Inferior parietal cortex (tissue), 1 donor: Measurements from ENCODE around the gene GLB1L.
"Not testable (repeated sequence)": the region's sequence is repeated elsewhere in the genome, so short reads cannot be mapped to it uniquely, and the experiment has no call there.

Experiments
- DNase-seq: peaks from one replicate; pipeline ENCODE4 v3.0.0-alpha.2; 2016; ENCODE audit errors: extremely low spot score

Gene GLB1L

DNA sequence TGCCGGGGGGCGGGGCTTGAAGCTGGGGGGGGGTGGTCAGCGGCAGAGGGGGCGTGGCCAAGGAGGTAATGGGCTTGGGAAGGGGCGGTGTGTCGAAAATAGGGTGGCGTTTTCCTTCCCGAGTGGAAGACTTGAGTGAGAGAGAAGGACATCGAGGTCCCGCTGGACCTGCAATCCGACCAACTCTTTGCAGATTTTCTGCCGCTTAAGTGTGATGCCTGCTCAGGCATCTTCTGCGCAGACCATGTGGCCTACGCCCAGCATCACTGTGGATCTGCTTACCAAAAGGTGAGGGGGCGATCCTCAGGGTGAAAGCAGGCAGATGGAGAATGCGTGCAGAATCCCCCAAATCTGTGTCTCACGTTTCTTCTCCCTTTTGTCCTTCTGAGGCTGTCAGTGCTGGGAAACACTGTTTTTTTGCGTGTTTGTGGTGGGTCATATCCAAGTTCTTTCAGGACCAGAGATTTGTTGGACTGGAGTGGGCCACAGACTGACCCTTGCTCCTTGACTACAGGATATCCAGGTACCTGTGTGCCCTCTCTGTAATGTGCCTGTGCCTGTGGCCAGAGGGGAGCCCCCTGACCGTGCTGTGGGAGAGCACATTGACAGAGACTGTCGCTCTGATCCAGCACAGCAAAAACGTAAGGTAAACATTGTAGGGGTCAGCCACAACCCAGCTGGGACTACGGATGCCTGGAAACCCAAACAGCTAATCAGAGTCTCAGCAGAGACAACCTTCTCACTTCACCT lies 37.9 kb downstream of the GLB1L start:
- peak; percentile 43 for DNase-seq

DNA sequence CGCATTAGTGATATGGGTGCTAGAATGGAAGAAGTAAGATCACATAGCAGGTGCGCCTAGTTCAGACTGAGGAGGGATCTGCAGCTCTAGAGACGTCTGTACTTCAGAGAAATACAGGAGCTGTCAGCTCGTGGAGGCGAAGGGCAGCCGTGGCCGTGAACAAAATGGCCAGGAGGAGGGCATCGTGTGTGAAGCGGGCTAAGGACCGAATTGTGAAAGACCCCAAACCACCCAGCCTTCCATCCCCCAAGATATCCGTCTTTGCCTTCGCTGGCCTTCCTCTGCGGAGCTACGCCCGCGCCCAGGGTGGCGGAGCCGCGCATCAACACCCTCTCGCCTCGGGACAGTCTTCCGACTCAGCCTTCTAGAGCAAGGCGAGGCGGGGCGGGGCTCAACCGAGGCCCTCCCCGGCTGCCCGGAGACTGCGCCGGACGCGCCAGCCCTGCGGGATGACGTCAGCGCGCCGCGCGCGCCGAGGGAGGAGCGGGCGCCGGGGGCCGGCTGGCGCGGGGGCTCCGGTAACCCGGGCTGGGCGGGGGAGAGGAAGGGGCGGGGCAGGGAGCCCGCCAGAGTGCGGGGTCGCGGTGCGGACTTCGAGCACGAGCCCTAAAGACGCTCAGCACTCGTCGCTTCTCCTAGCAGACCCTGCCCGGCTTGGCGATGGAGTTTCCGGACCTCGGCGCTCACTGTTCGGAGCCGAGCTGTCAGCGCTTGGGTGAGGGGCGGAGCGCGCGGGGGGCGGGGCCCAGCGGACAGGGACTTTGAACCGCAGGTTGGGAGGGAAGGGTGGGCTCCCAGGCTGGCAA lies 38.7 kb downstream of the GLB1L start, which contains the start of gene ZFAND2B:
Gene ZFAND2B (plus strand): TSS at position 455 of the 806 bp plus-strand sequence. CDS start 206 bp downstream, at position 661.
- peak; percentile 94 for DNase-seq

- DNase-seq, result no peak
These were observed 39.3 kb downstream of the GLB1L start for GRCh38 chr2:219205981-219206327.

- no peak for DNase-seq
These were observed 40.1 kb downstream of the GLB1L start for GRCh38 chr2:219205165-219205538.

DNA sequence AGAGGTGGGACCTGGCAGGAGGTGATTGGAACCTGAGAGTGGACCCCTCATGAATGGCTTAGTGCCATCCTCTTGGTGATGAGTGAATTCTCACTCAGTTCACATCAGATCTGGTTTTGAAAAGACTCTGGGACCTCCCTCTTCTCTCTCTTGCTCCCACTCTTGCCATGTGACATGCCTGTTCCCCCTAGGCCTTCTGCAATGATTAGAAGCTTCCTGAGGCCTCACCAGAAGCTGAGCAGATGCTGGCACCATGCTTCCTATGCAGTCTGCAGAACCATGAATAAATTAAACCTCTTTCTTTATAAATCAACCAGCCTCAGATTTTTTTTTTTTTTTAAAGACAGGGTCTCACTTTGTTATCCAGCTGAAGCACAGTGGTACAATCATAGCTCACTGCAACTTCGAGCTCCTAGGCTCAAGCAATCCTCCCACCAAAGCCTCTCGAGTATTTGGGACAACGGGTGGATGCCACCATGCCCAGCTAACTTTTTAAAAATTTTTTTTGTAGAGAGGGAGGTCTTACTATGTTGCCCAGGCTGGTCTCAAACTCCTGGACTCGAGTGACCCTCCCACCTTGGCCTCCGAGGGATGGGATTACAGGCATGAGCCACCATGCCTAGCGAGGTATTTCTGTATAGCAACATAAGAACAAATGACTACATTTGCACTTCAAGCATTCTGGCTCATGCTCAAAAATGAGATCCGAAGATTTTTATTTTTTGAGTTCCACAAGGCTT lies 40.6 kb downstream of the GLB1L start:
- no peak for DNase-seq

GRCh38 chr2:219201331-219201730 lies 43.9 kb downstream of the GLB1L start:
- not testable (repeated sequence) for DNase-seq

DNA sequence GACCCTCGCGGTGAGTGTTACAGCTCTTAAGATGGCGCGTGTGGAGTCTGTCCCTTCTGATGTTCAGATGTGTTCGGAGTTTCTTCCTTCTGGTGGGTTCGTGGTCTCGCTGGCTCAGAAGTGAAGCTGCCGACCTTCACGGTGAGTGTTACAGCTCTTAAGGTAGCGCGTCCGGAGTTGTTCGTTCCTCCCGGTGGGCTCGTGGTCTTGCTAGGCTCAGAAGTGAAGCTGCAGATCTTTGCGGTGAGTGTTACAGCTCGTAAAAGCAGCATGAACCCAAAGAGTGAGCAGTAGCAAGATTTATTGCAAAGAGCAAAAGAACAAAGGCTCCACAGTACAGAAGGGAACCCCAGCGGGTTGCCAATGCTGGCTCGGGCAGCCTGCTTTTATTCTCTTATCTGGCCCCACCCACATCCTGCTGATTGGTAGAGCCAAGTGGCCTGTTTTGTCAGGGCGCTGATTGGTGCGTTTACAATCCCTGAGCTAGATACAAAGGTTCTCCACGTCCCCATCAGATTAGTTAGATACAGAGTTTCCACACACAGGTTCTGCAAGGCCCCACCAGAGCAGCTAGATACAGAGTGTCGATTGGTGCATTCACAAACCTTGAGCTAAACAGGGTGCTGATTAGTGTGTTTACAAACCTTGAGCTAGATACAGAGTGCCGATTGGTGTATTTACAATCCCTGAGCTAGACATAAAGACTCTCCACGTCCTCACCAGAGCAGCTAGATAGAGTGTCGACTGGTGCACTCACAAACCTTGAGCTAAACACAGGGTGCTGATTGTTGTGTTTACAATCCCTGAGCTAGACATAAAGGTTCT lies 44.5 kb downstream of the GLB1L start:
- not testable (repeated sequence) for DNase-seq

DNA sequence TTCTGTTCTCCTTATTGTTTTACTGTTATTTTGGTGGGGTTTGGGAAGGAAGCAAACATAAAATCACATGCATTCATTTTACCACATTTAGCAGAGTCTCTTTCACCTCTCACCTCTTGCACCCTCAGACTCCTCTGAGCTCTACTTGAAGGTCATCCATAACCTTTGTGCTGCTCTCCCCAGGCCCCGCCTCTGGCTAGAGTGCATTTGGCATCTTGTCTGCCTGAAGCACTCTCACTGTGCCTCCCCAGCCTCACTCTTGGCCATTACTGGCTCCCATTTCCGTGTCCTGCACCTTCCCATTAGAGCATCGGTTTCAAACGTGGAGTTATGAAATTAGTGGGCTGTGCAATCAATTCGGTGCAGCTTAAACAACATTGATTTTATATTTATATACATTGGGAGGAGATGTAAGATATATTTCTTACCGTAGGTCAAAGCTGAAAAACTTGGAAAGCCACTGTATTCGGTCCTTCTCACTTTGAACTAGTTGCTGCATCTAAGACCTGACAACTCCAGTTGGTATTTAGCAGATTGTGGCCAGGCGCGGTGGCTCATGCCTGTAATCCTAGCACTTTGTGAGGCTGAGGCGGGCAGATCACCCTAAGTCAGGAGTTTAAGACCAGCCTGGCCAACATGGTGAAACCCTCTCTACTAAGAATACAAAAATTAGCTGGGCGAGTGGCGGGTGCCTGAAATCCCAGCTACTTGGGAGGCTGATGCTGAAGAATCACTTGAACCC lies 45.6 kb downstream of the GLB1L start:
- no peak for DNase-seq

GRCh38 chr2:219198974-219199373 lies 46.3 kb downstream of the GLB1L start:
- no peak for DNase-seq

- DNase-seq, result no peak
These were observed 47.9 kb downstream of the GLB1L start for GRCh38 chr2:219197388-219197787.

- DNase-seq, result no peak
These were observed 58.3 kb downstream of the GLB1L start for GRCh38 chr2:219186754-219187456.
